HG02642 (cell line): ENCODE data around the gene EIF4G3.
"Not testable (repeated sequence)": the region's sequence is repeated elsewhere in the genome, so short reads cannot be mapped to it uniquely, and the experiment has no call there.

Experiments
- ATAC-seq: cut with Tn5 transposase; IDR thresholded peaks from one replicate; pipeline ENCODE4 v1.9.1; 2021; ENCODE audit warnings: mild to moderate bottlenecking; ENCODE audit not compliant: unreplicated experiment, poor library complexity

EIF4G3 gene

GRCh38 chr1:20850021-20850420 lies 326.7 kb downstream of the EIF4G3 start:
- no peak for ATAC-seq

- ATAC-seq: no peak
Measured at GRCh38 chr1:20849100-20849499, 327.6 kb downstream of the EIF4G3 start.

- ATAC-seq: no peak
Measured at GRCh38 chr1:20848162-20848561, 328.5 kb downstream of the EIF4G3 start.

GRCh38 chr1:20847611-20848080 lies 329.1 kb downstream of the EIF4G3 start:
- no peak for ATAC-seq

GRCh38 chr1:20846461-20847374 lies 330.0 kb downstream of the EIF4G3 start:
- no peak for ATAC-seq

- no peak for ATAC-seq
Measured at GRCh38 chr1:20840731-20841130, 336.0 kb downstream of the EIF4G3 start.

GRCh38 chr1:20837554-20838192 lies 339.0 kb downstream of the EIF4G3 start:
- no peak for ATAC-seq

- no peak for ATAC-seq
Measured at GRCh38 chr1:20836230-20836629, 340.5 kb downstream of the EIF4G3 start.

GRCh38 chr1:20834780-20835179 lies 341.9 kb downstream of the EIF4G3 start:
- no peak for ATAC-seq

GRCh38 chr1:20834192-20834591 lies 342.5 kb downstream of the EIF4G3 start:
- ATAC-seq: no peak

- no peak for ATAC-seq
Measured at GRCh38 chr1:20830378-20830777, 346.3 kb downstream of the EIF4G3 start.

- no peak for ATAC-seq
Measured at GRCh38 chr1:20829946-20830345, 346.8 kb downstream of the EIF4G3 start.

GRCh38 chr1:20829531-20829930 lies 347.2 kb downstream of the EIF4G3 start:
- no peak for ATAC-seq

GRCh38 chr1:20823845-20824244 lies 352.9 kb downstream of the EIF4G3 start:
- no peak for ATAC-seq

- ATAC-seq: no peak
Measured at GRCh38 chr1:20821466-20821865, 355.2 kb downstream of the EIF4G3 start.

- ATAC-seq: no peak
Measured at GRCh38 chr1:20819818-20820217, 356.9 kb downstream of the EIF4G3 start.

GRCh38 chr1:20814534-20814871 lies 362.2 kb downstream of the EIF4G3 start:
- no peak for ATAC-seq

- ATAC-seq: no peak
Measured at GRCh38 chr1:20811916-20812315, 364.8 kb downstream of the EIF4G3 start.

- no peak for ATAC-seq
Measured at GRCh38 chr1:20793236-20793635, 383.5 kb downstream of the EIF4G3 start.

- ATAC-seq: no peak
Measured at GRCh38 chr1:20792196-20792595, 384.5 kb downstream of the EIF4G3 start.

GRCh38 chr1:20790785-20791184 lies 385.9 kb downstream of the EIF4G3 start:
- ATAC-seq: no peak

GRCh38 chr1:20789598-20789997 lies 387.1 kb downstream of the EIF4G3 start:
- not testable (repeated sequence) for ATAC-seq
